CD4-positive, alpha-beta memory T cell (primary cell): ENCODE data around the gene PGC. TPM values are rescaled to one million over a fixed set of nuclear protein-coding genes. Genes with fewer than 3 reads are reported as not detected.
A peak's percentile ranks its signal among the peaks of the same experiment; 100 is the strongest.
"Not testable (repeated sequence)": the region's sequence is repeated elsewhere in the genome, so short reads cannot be mapped to it uniquely, and the experiment has no call there.

Experiments
- CTCF ChIA-PET: fragments of 350-600 bp; sonication (Branson Sonifier 250); formaldehyde crosslinking; loops from one replicate; lab custom pipeline; 2021; ENCODE audit warnings: inconsistent platforms; ENCODE audit not compliant: partially characterized antibody; lab: Charles Lee
- POLR2A ChIA-PET: fragments of 350-600 bp; sonication (Branson Sonifier 250); formaldehyde crosslinking; loops from one replicate; lab custom pipeline; 2021; ENCODE audit not compliant: partially characterized antibody; lab: Charles Lee
- DNase-seq, 5 donors: peaks; one replicate each; pipeline versions ENCODE4 v3.0.0 to v3.0.0-alpha.2; 2020 to 2022; ENCODE audit warnings: mixed read lengths in 1 of 5
- H3K27ac ChIP-seq: one replicate; pipeline ENCODE4 v1.7.0; 2013; ENCODE audit warnings: low read depth, low read length
- H3K27me3 ChIP-seq: 2 replicates; pipeline ENCODE4 v1.7.0; 2013; ENCODE audit warnings: mild to moderate bottlenecking, low read length, moderate library complexity; ENCODE audit not compliant: insufficient read depth
- H3K36me3 ChIP-seq: 2 replicates; pipeline ENCODE4 v1.7.0; 2013; ENCODE audit warnings: mild to moderate bottlenecking, low read length, moderate library complexity; ENCODE audit not compliant: insufficient read depth
- H3K4me1 ChIP-seq: 2 replicates; pipeline ENCODE4 v1.7.0; 2013; ENCODE audit warnings: mild to moderate bottlenecking, low read length, moderate library complexity; ENCODE audit not compliant: insufficient read depth
- H3K4me3 ChIP-seq, 2 donors: one replicate each; pipeline ENCODE4 v1.7.0; 2013; ENCODE audit warnings: low read length in 2 of 2, mild to moderate bottlenecking in 1 of 2
- H3K9me3 ChIP-seq, 2 donors: one replicate each; pipeline ENCODE4 v1.7.0; 2013; ENCODE audit warnings: low read length in 2 of 2, control low read depth in 1 of 2; ENCODE audit not compliant: control insufficient read depth in 1 of 2
- H3K27ac Mint-ChIP-seq, 7 donors: one replicate each; pipeline ENCODE4 v1.8.0; 2020 to 2021; ENCODE audit warnings: mixed read lengths in 7 of 7, mild to moderate bottlenecking in 6 of 7, inconsistent platforms in 3 of 7, moderate library complexity in 3 of 7
- H3K27me3 Mint-ChIP-seq, 2 donors: one replicate each; pipeline ENCODE4 v1.8.0; 2020 to 2021; ENCODE audit warnings: mixed read lengths in 2 of 2
- H3K36me3 Mint-ChIP-seq, 2 donors: one replicate each; pipeline ENCODE4 v1.8.0; 2020 to 2021; ENCODE audit warnings: mixed read lengths in 2 of 2, inconsistent platforms in 1 of 2, mild to moderate bottlenecking in 1 of 2
- H3K4me1 Mint-ChIP-seq, 4 donors: one replicate each; pipeline ENCODE4 v1.8.0; 2020 to 2021; ENCODE audit warnings: mixed read lengths in 4 of 4, mild to moderate bottlenecking in 1 of 4
- H3K4me3 Mint-ChIP-seq, 8 donors: one replicate each; pipeline ENCODE4 v1.8.0; 2020 to 2021; ENCODE audit warnings: mixed read lengths in 8 of 8, mild to moderate bottlenecking in 7 of 8, moderate library complexity in 6 of 8, inconsistent platforms in 3 of 8
- H3K9me3 Mint-ChIP-seq, 8 donors: one replicate each; pipeline ENCODE4 v1.8.0; 2020 to 2021; ENCODE audit warnings: mixed read lengths in 8 of 8, mild to moderate bottlenecking in 5 of 8, inconsistent platforms in 3 of 8, moderate library complexity in 1 of 8
- intact Hi-C: fragments of 100-400 bp; cut with micrococcal nuclease; formaldehyde crosslinking; loops from one replicate; pipeline ENCODE4 v1.15.1; 2023
- polyA plus RNA-seq, 2 donors: library from polyadenylated mRNA; unstranded; fragments of 300-500 nt; fragmentation: Illumina TruSeq; gene quantifications; one replicate each; pipeline ENCODE4 v1.2.3, GENCODE V29; 2021
- total RNA-seq, 2 experiments: library from RNA; stranded (reverse); gene quantifications; one replicate each; pipeline ENCODE4 v1.2.3, GENCODE V29; 2021

The PGC gene
- total and polyA plus RNA-seq, 4 experiments from 2014 or later = not detected

GRCh38 chr6:41769376-41769775 lies 22.2 kb upstream of the PGC start:
- intact Hi-C loops = no loop called here
- Histone ChIP-seq H3K27me3 (no peaks in the 10 kb centered on the region), H3K4me3 (no peak overlapping the region), H3K4me1 (no peaks in the 10 kb centered on the region), H3K9me3 (no peaks in the 10 kb centered on the region), H3K36me3 (peaks cover 21% of the 10 kb centered on the region), H3K27ac (no peak overlapping the region)
- Mint-ChIP-seq H3K4me3 (no peak overlapping the region), H3K9me3 (no peaks in the 10 kb centered on the region), H3K27me3 (no peaks in the 10 kb centered on the region), H3K4me1 (no peaks in the 10 kb centered on the region), H3K36me3 (peaks cover 18 to 30% of the 10 kb centered on the region in 2 donors), H3K27ac (no peak overlapping the region)
- ChIA-PET POLR2A (no interaction called here), CTCF (interaction anchor here (1.0 kb wide), 1 partner anchor 18 kb away, joined by 3 read pairs; no protein-coding TSS in a partner anchor)
- DNase-seq = no peak

- Histone ChIP-seq H3K27ac (no peak overlapping the region), H3K36me3 (peaks cover 18% of the 10 kb centered on the region), H3K4me1 (no peaks in the 10 kb centered on the region), H3K4me3 (no peak overlapping the region), H3K27me3 (no peaks in the 10 kb centered on the region), H3K9me3 (no peaks in the 10 kb centered on the region)
- intact Hi-C loops = no loop called here
- H3K36me3 Mint-ChIP-seq = peaks cover 14 to 26% of the 10 kb centered on the region in 2 donors
- POLR2A ChIA-PET = interaction anchor here (0.5 kb wide), 1 partner anchor 1341 kb away, joined by 3 read pairs; no protein-coding TSS in a partner anchor
- H3K4me3 Mint-ChIP-seq = no peak overlapping the region
- H3K27ac Mint-ChIP-seq = peak overlapping the region in 3 of 7 donors; percentile 29 to 55 (median 54)
- CTCF ChIA-PET = interaction anchor here (1.0 kb wide), 1 partner anchor 18 kb away, joined by 3 read pairs; no protein-coding TSS in a partner anchor
- no peaks in the 10 kb centered on the region for H3K27me3 Mint-ChIP-seq
- no peaks in the 10 kb centered on the region for H3K4me1 Mint-ChIP-seq
- DNase-seq = no peak
- no peaks in the 10 kb centered on the region for H3K9me3 Mint-ChIP-seq
These were observed 21.5 kb upstream of the PGC start for GRCh38 chr6:41768545-41769308.

- POLR2A ChIA-PET = no interaction called here
- no peak overlapping the region for H3K27ac ChIP-seq
- H3K27ac Mint-ChIP-seq = no peak overlapping the region
These were observed 20.1 kb upstream of the PGC start for GRCh38 chr6:41767112-41767833.

GRCh38 chr6:41766043-41766664 lies 19.0 kb upstream of the PGC start:
- DNase-seq, H3K36me3 ChIP-seq, H3K9me3 ChIP-seq, H3K36me3 Mint-ChIP-seq, H3K9me3 Mint-ChIP-seq, H3K4me1 ChIP-seq, H3K4me3 ChIP-seq, CTCF ChIA-PET, H3K27ac ChIP-seq, H3K4me3 Mint-ChIP-seq, H3K27me3 ChIP-seq, H3K27me3 Mint-ChIP-seq, H3K4me1 Mint-ChIP-seq, intact Hi-C loops: not testable (repeated sequence)
- peak overlapping the region in 2 of 7 donors; percentile 22 to 49 for H3K27ac Mint-ChIP-seq
- POLR2A ChIA-PET = interaction anchor here (0.8 kb wide), 1 partner anchor 21 kb away, joined by 3 read pairs; the partner anchor contains the start of gene TOMM6

More at GRCh38 chr6:41767112-41767833, 20.1 kb upstream of the PGC start:
- peaks cover 11% of the 10 kb centered on the region for H3K36me3 ChIP-seq
- no peaks in the 10 kb centered on the region for H3K4me1 ChIP-seq
- CTCF ChIA-PET = interaction anchor here (0.5 kb wide), 1 partner anchor 466 kb away, joined by 3 read pairs; no protein-coding TSS in a partner anchor
- Mint-ChIP-seq H3K27me3 (peaks cover 0 to 2% of the 10 kb centered on the region in 2 donors), H3K4me1 (no peaks in the 10 kb centered on the region), H3K9me3 (no peaks in the 10 kb centered on the region), H3K36me3 (peaks cover 8 to 19% of the 10 kb centered on the region in 2 donors), H3K4me3 (no peak overlapping the region)
- no peak overlapping the region for H3K4me3 ChIP-seq
- DNase-seq = no peak
- intact Hi-C loops = no loop called here
- no peaks in the 10 kb centered on the region for H3K27me3 ChIP-seq
- H3K9me3 ChIP-seq = no peaks in the 10 kb centered on the region

- Histone ChIP-seq H3K27me3 (no peaks in the 10 kb centered on the region), H3K27ac (no peak overlapping the region), H3K36me3 (no peaks in the 10 kb centered on the region), H3K4me3 (no peak overlapping the region), H3K4me1 (no peaks in the 10 kb centered on the region), H3K9me3 (no peaks in the 10 kb centered on the region)
- no peaks in the 10 kb centered on the region for H3K9me3 Mint-ChIP-seq
- no peak overlapping the region for H3K27ac Mint-ChIP-seq
- POLR2A ChIA-PET = no interaction called here
- H3K4me3 Mint-ChIP-seq = no peak overlapping the region
- peaks cover 0 to 3% of the 10 kb centered on the region in 2 donors for H3K36me3 Mint-ChIP-seq
- H3K4me1 Mint-ChIP-seq = no peaks in the 10 kb centered on the region
- intact Hi-C loops = no loop called here
- CTCF ChIA-PET = interaction anchor here (1.2 kb wide), 1 partner anchor 161 kb away, joined by 3 read pairs; no protein-coding TSS in a partner anchor
- DNase-seq = no peak
- peaks cover 0 to 4% of the 10 kb centered on the region in 2 donors for H3K27me3 Mint-ChIP-seq
These were observed 16.3 kb upstream of the PGC start for GRCh38 chr6:41763470-41763869.

GRCh38 chr6:41759905-41760579 lies 12.8 kb upstream of the PGC start:
- H3K27ac Mint-ChIP-seq = no peak overlapping the region
- H3K4me3 ChIP-seq = no peak overlapping the region
- ChIA-PET POLR2A (no interaction called here), CTCF (no interaction called here)
- no peak overlapping the region for H3K27ac ChIP-seq
- H3K9me3 ChIP-seq = no peaks in the 10 kb centered on the region
- H3K36me3 Mint-ChIP-seq = no peaks in the 10 kb centered on the region
- no peaks in the 10 kb centered on the region for H3K9me3 Mint-ChIP-seq
- no peak overlapping the region for H3K4me3 Mint-ChIP-seq
- H3K36me3 ChIP-seq = no peaks in the 10 kb centered on the region
- intact Hi-C loops = no loop called here
- no peaks in the 10 kb centered on the region for H3K4me1 ChIP-seq
- no peak for DNase-seq
- no peaks in the 10 kb centered on the region for H3K4me1 Mint-ChIP-seq
- no peaks in the 10 kb centered on the region for H3K27me3 ChIP-seq
- peaks cover 0 to 4% of the 10 kb centered on the region in 2 donors for H3K27me3 Mint-ChIP-seq
